HK-2 (cell line): ENCODE data around the gene DMBT1.

ENCODE experiments used
- DNase-seq: peaks from one replicate; pipeline ENCODE4 v3.0.0-alpha.2; 2018; ENCODE audit not compliant: unreplicated experiment

DMBT1 gene

DNA sequence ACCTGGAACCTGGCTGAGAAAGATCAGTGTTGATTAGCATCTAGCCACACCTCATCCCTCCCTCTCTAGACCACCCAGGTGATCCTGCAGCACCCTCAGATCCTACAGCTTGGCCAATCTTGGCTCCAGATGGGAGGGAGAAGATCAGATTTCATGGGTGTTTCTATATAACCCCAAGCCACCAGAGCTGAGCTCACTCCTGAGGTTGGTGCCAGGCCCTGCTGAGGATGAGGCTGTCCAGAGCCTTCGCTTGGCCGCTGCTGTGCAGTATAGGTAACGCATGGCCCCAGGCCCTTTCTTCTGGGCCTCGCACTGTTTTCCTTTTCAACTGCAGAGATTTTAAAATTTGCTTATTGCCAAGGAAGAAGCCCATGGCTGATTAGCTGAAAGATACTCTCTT lies 112.1 kb downstream of the DMBT1 start:
- no peak for DNase-seq

DNA sequence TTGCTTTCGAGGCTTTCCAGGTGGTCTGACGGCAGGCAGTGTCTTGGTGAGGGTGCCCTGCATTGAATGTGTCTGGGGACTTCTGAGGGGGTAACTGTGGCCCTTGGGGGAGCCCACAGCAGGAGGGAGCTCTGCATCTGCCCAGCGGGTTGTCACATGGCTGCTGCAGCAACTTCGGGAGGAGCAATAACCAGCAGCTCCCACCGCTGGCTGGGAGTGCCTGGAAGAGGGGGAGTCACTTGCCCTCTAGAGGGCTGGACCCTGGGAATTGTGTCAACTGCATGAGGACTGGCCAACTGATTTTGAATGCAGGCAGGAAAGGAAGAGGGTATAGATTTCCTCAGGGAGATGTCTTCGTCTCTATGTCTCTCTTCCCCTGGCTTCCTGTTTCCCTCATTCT lies 112.7 kb downstream of the DMBT1 start:
- no peak for DNase-seq

DNA sequence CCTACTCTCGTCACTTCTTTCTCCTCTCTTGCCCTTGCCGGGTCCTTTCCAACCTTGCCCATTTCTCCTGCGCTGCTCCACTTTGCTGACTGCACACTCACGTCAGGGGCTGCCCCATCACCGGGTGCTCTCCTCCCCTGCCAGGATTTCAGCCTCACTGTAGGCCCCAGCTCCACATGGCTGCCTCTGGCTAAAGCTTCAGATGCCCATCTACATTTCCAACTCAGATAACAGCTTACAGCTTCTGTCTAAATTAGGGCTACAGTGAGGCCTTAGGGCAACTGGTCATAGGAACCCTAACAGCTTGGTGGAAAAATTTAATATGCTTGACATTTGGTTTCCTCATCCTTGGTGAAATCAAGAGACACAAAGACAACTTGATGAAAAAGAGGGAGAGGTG lies 113.2 kb downstream of the DMBT1 start:
- DNase-seq = no peak

DNA sequence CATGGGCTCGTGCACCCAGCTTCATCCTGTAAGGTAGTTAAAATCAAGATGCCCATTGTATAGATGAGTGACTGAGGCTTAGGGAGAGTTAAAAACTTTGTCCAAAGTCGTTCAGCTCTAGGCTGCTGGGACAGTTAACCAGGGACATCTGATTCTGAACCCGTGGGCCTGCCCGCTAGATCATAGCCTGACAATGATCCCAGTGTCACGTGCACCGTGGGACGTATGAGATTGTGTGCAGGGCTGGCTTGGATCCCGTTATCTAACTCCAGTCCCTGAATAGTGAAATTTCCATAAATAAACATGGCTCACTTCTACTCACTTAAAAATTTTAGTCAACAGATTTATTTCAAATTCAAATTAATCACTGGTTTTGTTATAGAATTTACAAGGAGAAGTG lies 114.2 kb downstream of the DMBT1 start:
- no peak for DNase-seq

DNA sequence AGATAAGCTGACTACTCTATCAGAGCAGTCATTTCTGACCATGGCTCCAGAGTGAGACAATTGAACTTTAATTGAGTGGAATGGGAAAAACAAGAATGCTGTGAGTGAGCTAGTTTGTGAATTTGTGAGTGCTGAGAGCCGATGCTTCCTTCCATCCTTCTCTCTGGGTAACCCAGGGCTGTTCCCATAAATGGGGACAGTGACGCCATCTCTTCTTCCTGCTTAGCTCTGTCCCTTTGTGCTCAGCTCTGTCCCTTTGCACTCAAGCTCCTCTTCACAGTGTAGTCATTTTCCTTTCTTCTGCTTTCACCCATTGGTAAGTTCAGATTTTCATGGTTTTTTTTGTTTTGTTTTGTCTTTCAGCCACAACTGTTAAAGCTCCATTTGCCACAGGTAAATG lies 114.7 kb downstream of the DMBT1 start:
- no peak for DNase-seq

DNA sequence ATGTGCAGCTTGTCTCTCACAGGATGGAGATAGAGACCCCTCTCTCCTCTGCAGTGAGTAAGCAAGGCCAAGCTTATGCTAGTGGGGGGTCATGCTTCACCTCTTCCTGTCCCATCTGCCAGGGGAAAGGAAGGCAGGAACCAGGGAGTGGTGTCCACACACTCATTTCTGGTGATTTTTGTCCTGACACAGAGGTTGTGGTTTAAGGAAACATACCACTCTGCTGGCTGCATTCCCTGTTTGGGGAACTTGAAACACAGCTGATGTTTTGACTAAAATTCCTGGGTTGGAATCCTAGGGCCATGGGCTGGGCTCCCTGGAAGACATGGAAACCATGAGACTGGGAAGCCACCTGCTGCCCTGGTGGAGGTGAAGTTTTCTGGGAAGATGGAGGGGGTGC lies 117.7 kb downstream of the DMBT1 start:
- DNase-seq = no peak

DNA sequence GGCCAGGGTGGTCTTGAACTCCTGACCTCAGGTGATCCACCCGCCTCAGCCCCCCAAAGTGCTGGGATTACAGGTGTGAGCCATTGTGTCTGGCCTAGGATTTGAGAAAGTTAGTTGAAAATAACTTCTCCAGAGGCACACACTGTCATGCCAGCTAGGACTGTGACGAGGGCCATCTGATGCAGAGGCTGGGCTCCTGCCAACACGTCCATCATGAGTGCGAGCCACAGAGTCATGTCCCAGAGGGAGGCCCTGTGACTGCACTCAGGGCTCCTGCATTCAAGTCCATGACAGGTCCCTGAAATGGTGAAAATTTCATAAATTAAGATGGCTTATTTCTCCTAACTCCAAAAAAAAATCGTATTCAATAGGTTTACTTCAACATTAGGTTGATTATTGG lies 122.0 kb downstream of the DMBT1 start:
- DNase-seq = no peak

DNA sequence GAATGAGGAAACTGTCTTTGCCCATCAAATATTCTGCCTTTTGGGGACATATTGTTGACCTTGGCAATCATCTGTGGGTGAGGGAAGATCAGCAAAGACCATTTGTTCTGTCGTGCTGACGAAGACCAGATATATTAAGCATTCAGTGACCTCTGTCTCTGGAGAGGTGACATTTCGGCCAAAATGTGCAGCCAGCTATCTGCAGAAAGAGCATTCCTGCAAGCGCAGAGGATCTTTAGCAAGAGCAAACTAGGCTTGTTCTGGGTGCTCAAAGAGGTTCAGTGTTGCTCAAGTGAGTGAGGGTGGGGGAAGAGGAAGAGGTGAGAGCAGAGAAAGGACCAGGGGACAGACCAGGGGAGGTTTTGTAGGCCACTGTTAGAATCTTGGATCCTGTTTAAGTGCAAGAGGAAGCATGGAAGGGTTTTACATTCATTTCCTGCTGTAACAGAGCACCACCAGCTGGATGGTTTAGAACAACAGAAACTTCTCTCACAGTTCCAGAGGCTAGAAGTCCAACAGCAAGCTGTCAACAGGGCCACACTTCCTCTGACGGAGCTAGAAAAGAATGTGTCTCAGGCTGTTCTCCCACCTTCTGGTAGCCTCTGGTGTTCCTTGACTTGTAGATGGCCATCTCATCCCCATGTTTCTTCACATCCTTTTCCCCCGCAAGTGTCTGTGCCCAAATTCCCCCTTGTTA lies 127.9 kb downstream of the DMBT1 start:
- no peak for DNase-seq

DNA sequence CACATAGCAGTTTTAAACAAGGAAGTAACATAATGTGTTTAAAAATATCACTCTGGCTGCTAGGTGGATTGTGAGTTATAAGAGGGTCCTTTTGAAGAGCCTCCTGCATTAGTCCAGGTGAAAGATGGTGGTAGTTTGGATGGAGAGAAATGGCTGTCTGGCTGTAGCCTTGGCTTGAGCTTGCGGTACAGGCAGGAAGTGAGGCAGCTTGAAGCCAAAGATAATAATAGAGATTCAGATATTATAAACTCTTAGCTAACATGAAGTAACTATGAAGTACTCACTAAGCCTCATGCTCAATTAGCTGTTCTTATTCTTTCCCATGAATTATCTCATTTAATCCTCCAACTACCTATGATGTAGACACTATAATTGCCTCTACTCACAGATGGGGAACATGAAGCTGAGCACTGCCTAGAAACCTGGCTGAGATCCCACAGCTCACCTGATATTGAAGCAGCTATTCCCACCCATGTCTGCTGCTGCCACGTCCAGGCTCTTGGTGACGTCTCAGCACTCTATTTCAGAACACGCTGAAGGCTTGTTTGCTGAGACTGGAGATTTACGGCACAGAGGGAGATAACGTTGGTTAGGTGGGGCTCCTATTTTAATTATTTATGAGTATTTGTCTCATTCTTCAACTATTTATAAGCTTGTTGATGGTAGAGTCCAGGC lies 128.7 kb downstream of the DMBT1 start:
- no peak for DNase-seq

DNA sequence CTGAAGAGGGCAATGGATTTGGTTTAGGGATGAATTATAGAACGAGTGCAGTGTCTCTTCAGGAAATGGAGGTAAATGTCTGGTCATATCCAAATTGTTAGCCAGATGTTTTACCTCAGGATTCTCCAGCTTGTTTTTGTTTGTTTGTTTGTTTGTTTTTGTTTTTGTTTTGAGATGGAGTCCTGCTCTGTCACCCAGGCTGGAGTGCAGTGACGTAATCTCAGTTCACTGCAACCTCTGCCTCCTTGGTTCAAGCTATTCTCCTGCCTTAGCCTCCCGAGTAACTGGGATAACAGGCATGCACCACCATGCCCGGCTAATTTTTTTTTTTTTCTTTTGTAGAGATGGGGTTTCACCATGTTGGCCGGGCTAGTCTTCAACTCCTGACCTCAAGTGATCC lies 132.2 kb downstream of the DMBT1 start:
- DNase-seq = no peak
